CD4-positive, alpha-beta T cell (primary cell): ENCODE measurements around the gene PRDM16. TPM values are rescaled to one million over a fixed set of nuclear protein-coding genes. Genes with fewer than 3 reads are reported as not detected.

Experiments
- ATAC-seq: fragments of 200-7000 bp; cut with Tn5 transposase; one replicate; pipeline ENCODE4 v1.10.0; 2022; ENCODE audit warnings: mild to moderate bottlenecking; ENCODE audit not compliant: poor library complexity
- CTCF ChIA-PET: fragments of 350-600 bp; sonication (Branson Sonifier 250); formaldehyde crosslinking; loops from one replicate; lab custom pipeline; 2021; ENCODE audit warnings: antibody characterized with exemption, inconsistent platforms; lab: Charles Lee
- POLR2A ChIA-PET: fragments of 350-600 bp; sonication (Branson Sonifier 250); formaldehyde crosslinking; loops from one replicate; lab custom pipeline; 2021; ENCODE audit warnings: antibody characterized with exemption, inconsistent platforms; lab: Charles Lee
- DNase-seq, 14 experiments: peaks; one replicate each; pipeline ENCODE4 v3.0.0-alpha.2; 2013 to 2020; ENCODE audit warnings: mixed read lengths in 2 of 14
- H3K27ac ChIP-seq, 2 donors: one replicate each; pipeline versions ENCODE4 v1.5.1 to v1.7.0; 2013; ENCODE audit warnings: low read length in 2 of 2, low read depth in 1 of 2, mild to moderate bottlenecking in 1 of 2
- H3K27me3 ChIP-seq, 2 experiments: 1 replicate in 1 of 2; 2 replicates in 1 of 2; pipeline versions ENCODE4 v1.6.1 to v1.7.0; 2013; ENCODE audit warnings: low read length in 2 of 2, control low read depth in 1 of 2, mild to moderate bottlenecking in 1 of 2, moderate library complexity in 1 of 2; ENCODE audit not compliant: insufficient read depth in 2 of 2, control insufficient read depth in 1 of 2
- H3K36me3 ChIP-seq: one replicate; pipeline ENCODE4 v1.6.1; 2013; ENCODE audit warnings: low read length, control low read depth; ENCODE audit not compliant: insufficient read depth
- H3K4me1 ChIP-seq: one replicate; pipeline ENCODE4 v1.6.1; 2013; ENCODE audit warnings: low read length, control low read depth; ENCODE audit not compliant: insufficient read depth
- H3K4me3 ChIP-seq: one replicate; pipeline ENCODE4 v1.5.1; 2013; ENCODE audit warnings: mild to moderate bottlenecking, low read length, moderate library complexity
- H3K9me3 ChIP-seq, 2 experiments: 1 replicate in 1 of 2; 2 replicates in 1 of 2; pipeline versions ENCODE4 v1.6.1 to v1.7.0; 2013; ENCODE audit warnings: low read length in 2 of 2, mild to moderate bottlenecking in 2 of 2, control low read depth in 1 of 2, moderate library complexity in 1 of 2; ENCODE audit not compliant: control insufficient read depth in 1 of 2, insufficient read depth in 1 of 2
- H3K27ac Mint-ChIP-seq: one replicate; pipeline ENCODE4 v1.8.0; 2020; ENCODE audit warnings: mixed read lengths
- H3K27me3 Mint-ChIP-seq: one replicate; pipeline ENCODE4 v1.8.0; 2021; ENCODE audit warnings: mixed read lengths
- H3K36me3 Mint-ChIP-seq: one replicate; pipeline ENCODE4 v1.8.0; 2021; ENCODE audit warnings: low read depth, mixed read lengths
- H3K4me1 Mint-ChIP-seq: one replicate; pipeline ENCODE4 v1.8.0; 2021; ENCODE audit warnings: low read depth, mixed read lengths
- H3K4me3 Mint-ChIP-seq: one replicate; pipeline ENCODE4 v1.8.0; 2020; ENCODE audit warnings: mild to moderate bottlenecking, mixed read lengths
- H3K9me3 Mint-ChIP-seq: one replicate; pipeline ENCODE4 v1.8.0; 2020; ENCODE audit warnings: mixed read lengths
- CTCF ChIP-seq: fragments of 200-600 bp; IDR thresholded peaks from one replicate; pipeline ENCODE4 v1.8.0; 2022; ENCODE audit warnings: antibody characterized with exemption, mild to moderate bottlenecking
- intact Hi-C, 2 experiments: fragments of 100-400 bp; cut with DNase I in 1 of 2; cut with micrococcal nuclease in 1 of 2; formaldehyde crosslinking; loops; one replicate each; pipeline versions ENCODE4 v1.15.1 to v1.9.0; 2023 to 2025; cut with DNase I, micrococcal nuclease
- total RNA-seq, 174 experiments: library from RNA in 2 of 174; stranded (reverse) in 2 of 174; gene quantifications; one replicate each; pipeline ENCODE4 v1.2.3 and lab custom pipeline; 2021 to 2026

Gene PRDM16
- total RNA-seq, 2 experiments from 2014 or later, result not detected

- POLR2A ChIA-PET, result no interaction called here
Observed at GRCh38 chr1:3332043-3332442, 263.0 kb downstream of the PRDM16 start.

GRCh38 chr1:3332662-3333061, 263.7 kb downstream of the PRDM16 start:
- no peaks in the 10 kb centered on the region for H3K36me3 ChIP-seq
- no peak for DNase-seq
- no peaks in the 10 kb centered on the region for H3K9me3 Mint-ChIP-seq
- ATAC-seq, result no peak
- H3K4me3 ChIP-seq, result no peak overlapping the region
- no peaks in the 10 kb centered on the region for H3K27me3 ChIP-seq
- no peak overlapping the region for H3K4me3 Mint-ChIP-seq
- peaks cover 0 to 25% of the 10 kb centered on the region in 2 experiments for H3K9me3 ChIP-seq
- H3K4me1 ChIP-seq, result no peaks in the 10 kb centered on the region
- H3K27ac ChIP-seq, result no peak overlapping the region
- no peaks in the 10 kb centered on the region for H3K36me3 Mint-ChIP-seq
- no peak for TF ChIP-seq CTCF
- H3K27me3 Mint-ChIP-seq, result peaks cover 4% of the 10 kb centered on the region
- no peak overlapping the region for H3K27ac Mint-ChIP-seq
- ChIA-PET CTCF (no interaction called here), POLR2A (no interaction called here)
- intact Hi-C loops, result no loop called here
- H3K4me1 Mint-ChIP-seq, result no peaks in the 10 kb centered on the region

More at GRCh38 chr1:3332043-3332442, 263.0 kb downstream of the PRDM16 start:
- no peak for TF ChIP-seq CTCF
- no peaks in the 10 kb centered on the region for H3K36me3 Mint-ChIP-seq
- Histone ChIP-seq H3K4me1 (no peaks in the 10 kb centered on the region), H3K36me3 (no peaks in the 10 kb centered on the region), H3K9me3 (peaks cover 0 to 19% of the 10 kb centered on the region in 2 experiments), H3K27ac (no peak overlapping the region), H3K4me3 (no peak overlapping the region), H3K27me3 (no peaks in the 10 kb centered on the region)
- DNase-seq (no peak), ATAC-seq (no peak)
- H3K4me1 Mint-ChIP-seq, result no peaks in the 10 kb centered on the region
- H3K9me3 Mint-ChIP-seq, result no peaks in the 10 kb centered on the region
- peaks cover 4% of the 10 kb centered on the region for H3K27me3 Mint-ChIP-seq
- intact Hi-C loops, result no loop called here
- CTCF ChIA-PET, result no interaction called here
- H3K27ac Mint-ChIP-seq, result no peak overlapping the region
- H3K4me3 Mint-ChIP-seq, result no peak overlapping the region

GRCh38 chr1:3333903-3334302, 264.9 kb downstream of the PRDM16 start:
- Mint-ChIP-seq H3K4me3 (no peak overlapping the region), H3K4me1 (no peaks in the 10 kb centered on the region), H3K9me3 (no peaks in the 10 kb centered on the region), H3K27ac (no peak overlapping the region), H3K27me3 (peaks cover 4% of the 10 kb centered on the region), H3K36me3 (no peaks in the 10 kb centered on the region)
- no peak for DNase-seq
- H3K4me1 ChIP-seq, result no peaks in the 10 kb centered on the region
- POLR2A ChIA-PET, result no interaction called here
- intact Hi-C loops, result no loop called here
- H3K27me3 ChIP-seq, result no peaks in the 10 kb centered on the region
- H3K36me3 ChIP-seq, result no peaks in the 10 kb centered on the region
- H3K27ac ChIP-seq, result no peak overlapping the region
- no peak for TF ChIP-seq CTCF
- no peak overlapping the region for H3K4me3 ChIP-seq
- ATAC-seq, result no peak
- peaks cover 0 to 25% of the 10 kb centered on the region in 2 experiments for H3K9me3 ChIP-seq
- CTCF ChIA-PET, result no interaction called here
